GM12801 (cell line): Measurements from ENCODE around the gene C6orf163.

Experiments
- CTCF ChIP-seq: IDR thresholded peaks from one replicate; pipeline ENCODE4 v1.5.1; 2011; ENCODE audit warnings: control low read depth; ENCODE audit not compliant: insufficient read length; ENCODE audit errors: extremely low read depth

Gene C6orf163

GRCh38 chr6:87397656-87398055, 53.0 kb downstream of the C6orf163 start:
- no peak for TF ChIP-seq CTCF

- no peak for TF ChIP-seq CTCF
These were observed 57.2 kb downstream of the C6orf163 start for GRCh38 chr6:87401832-87402231.

DNA sequence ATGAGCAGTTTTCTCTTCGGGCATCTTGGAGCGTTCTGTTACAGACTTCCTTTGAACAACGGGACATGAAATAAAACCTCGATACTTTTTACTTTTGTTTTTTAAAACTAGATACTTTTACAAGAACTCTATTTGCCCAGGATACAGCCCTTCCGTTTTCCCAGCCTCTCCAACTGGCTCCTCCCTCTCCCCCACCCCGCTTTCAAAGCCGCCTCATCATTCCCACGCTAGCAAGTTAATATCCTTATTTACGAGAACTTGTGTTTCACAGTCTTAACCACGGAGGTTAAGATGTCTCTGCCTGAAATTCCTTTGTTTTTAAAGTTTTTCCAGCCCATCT, 62.9 kb downstream of the C6orf163 start:
- TF ChIP-seq CTCF = no peak

DNA sequence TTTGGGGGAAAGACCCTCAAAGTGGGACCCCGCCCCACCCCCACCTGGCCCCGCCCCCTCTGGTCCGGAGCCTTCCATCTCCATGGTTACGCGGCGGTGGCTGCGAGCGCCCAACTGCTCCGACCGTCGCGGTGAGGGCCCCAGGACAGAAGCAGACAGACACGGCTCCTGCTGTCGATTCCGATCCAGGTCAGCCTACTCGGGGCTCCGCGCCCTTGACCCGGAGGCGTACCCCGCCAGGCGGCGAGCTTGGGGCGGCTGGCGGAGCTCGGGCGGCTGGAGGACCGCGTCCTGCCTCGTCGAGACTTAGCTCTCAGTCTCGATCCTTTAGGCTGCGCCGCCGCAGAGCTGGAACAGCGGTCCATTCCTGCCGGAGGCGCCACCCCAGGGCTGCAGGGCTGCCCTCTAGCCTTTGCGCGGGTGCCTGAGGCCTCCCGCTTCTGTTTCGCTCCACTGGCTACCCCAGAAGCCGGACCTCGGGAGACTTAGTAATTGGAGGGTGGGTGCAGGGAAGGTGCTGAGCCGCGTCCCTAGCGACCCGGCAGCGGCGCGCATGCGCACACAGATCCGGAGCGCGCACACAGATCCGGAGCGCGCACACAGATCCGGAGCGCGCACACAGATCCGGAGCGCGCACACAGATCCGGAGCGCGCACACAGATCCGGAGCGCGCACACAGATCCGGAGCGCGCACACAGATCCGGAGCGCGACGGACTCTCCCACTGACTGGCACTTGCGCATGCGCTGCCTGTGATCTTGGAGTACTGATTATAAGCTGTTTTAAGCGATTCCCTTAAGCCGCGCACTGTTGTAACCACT, 63.5 kb downstream of the C6orf163 start, which contains the start of gene CFAP206:
Gene CFAP206, plus strand, starts transcription at position 72 of the 820 bp plus-strand sequence. CDS start 1,868 bp downstream, outside the sequence.
- no peak for TF ChIP-seq CTCF

DNA sequence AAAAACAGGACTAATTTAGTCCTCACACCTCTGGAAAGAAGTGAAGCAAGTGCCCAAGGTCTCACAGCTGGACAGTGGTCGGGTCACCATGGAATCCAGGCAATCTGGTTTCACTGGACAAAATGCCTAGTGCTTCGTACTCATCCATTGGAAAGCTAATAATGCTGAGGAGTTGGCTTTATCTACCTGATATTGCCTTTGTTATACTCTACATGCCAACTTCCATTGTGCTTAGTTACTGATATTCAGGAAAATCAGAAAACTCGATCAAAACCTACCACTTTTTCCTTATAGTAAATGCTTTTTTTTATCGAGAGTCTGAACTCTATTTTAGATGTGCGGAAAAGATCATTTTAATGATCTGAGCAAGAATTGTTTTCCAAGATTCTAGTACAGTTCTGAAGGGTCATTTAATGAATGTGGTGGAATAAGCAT, 64.1 kb downstream of the C6orf163 start:
- TF ChIP-seq CTCF = no peak
